Germinal center (tissue), 1 donor: ENCODE data around the gene NAALADL2.
"Not testable (repeated sequence)": the region's sequence is repeated elsewhere in the genome, so short reads cannot be mapped to it uniquely, and the experiment has no call there.

Experiments used
- DNase-seq: peaks from one replicate; pipeline ENCODE4 v3.0.0; 2012; ENCODE audit warnings: mixed read lengths, low spot score

The NAALADL2 gene

GRCh38 chr3:175270198-175270837 is 411.2 kb downstream of the NAALADL2 start:
- DNase-seq, result no peak

GRCh38 chr3:175270866-175271265 is 411.7 kb downstream of the NAALADL2 start:
- no peak for DNase-seq

GRCh38 chr3:175271465-175271864 is 412.3 kb downstream of the NAALADL2 start:
- DNase-seq, result not testable (repeated sequence)

- DNase-seq, result no peak
Measured at GRCh38 chr3:175272392-175272791, 413.3 kb downstream of the NAALADL2 start.

- DNase-seq, result no peak
Measured at GRCh38 chr3:175273573-175273972, 414.4 kb downstream of the NAALADL2 start.

- no peak for DNase-seq
Measured at GRCh38 chr3:175274056-175274455, 414.9 kb downstream of the NAALADL2 start.

GRCh38 chr3:175274474-175275218 is 415.5 kb downstream of the NAALADL2 start:
- no peak for DNase-seq

- no peak for DNase-seq
Measured at GRCh38 chr3:175278680-175279079, 419.5 kb downstream of the NAALADL2 start.

GRCh38 chr3:175279457-175279856 is 420.3 kb downstream of the NAALADL2 start:
- DNase-seq, result no peak

GRCh38 chr3:175279911-175280310 is 420.8 kb downstream of the NAALADL2 start:
- DNase-seq, result no peak

- DNase-seq, result no peak
Measured at GRCh38 chr3:175287361-175287963, 428.3 kb downstream of the NAALADL2 start.

- DNase-seq, result no peak
Measured at GRCh38 chr3:175288621-175289020, 429.5 kb downstream of the NAALADL2 start.

GRCh38 chr3:175294793-175295192 is 435.7 kb downstream of the NAALADL2 start:
- no peak for DNase-seq

GRCh38 chr3:175295248-175296130 is 436.4 kb downstream of the NAALADL2 start:
- no peak for DNase-seq

GRCh38 chr3:175297216-175297615 is 438.1 kb downstream of the NAALADL2 start:
- no peak for DNase-seq

GRCh38 chr3:175301741-175302140 is 442.6 kb downstream of the NAALADL2 start:
- DNase-seq, result no peak

- DNase-seq, result no peak
Measured at GRCh38 chr3:175304404-175304803, 445.3 kb downstream of the NAALADL2 start.

- DNase-seq, result no peak
Measured at GRCh38 chr3:175307642-175308041, 448.5 kb downstream of the NAALADL2 start.

GRCh38 chr3:175308097-175308496 is 449.0 kb downstream of the NAALADL2 start:
- DNase-seq, result no peak

- DNase-seq, result no peak
Measured at GRCh38 chr3:175310046-175310445, 450.9 kb downstream of the NAALADL2 start.

- DNase-seq, result no peak
Measured at GRCh38 chr3:175311404-175311803, 452.3 kb downstream of the NAALADL2 start.

- DNase-seq, result no peak
Measured at GRCh38 chr3:175311946-175312345, 452.8 kb downstream of the NAALADL2 start.
